Left cardiac atrium (tissue), 4 donors: ENCODE measurements around the gene CDK5RAP3. TPM values are rescaled to one million over a fixed set of nuclear protein-coding genes. Genes with fewer than 3 reads are reported as not detected.
A peak's percentile ranks its signal among the peaks of the same experiment; 100 is the strongest.

Source experiments
- ATAC-seq, 2 donors: fragments of 200-7000 bp; cut with Tn5 transposase; one replicate each; pipeline ENCODE4 v1.9.1; 2020; ENCODE audit warnings: mild to moderate bottlenecking in 2 of 2, moderate library complexity in 2 of 2
- DNase-seq: peaks from one replicate; pipeline ENCODE4 v3.0.0-alpha.2; 2020
- intact Hi-C, 2 donors: fragments of 100-400 bp; cut with DNase I; formaldehyde crosslinking; loops; one replicate each; pipeline versions ENCODE4 v1.14.1 to v1.15.1; 2022 to 2023
- total RNA-seq, 2 donors: library from RNA; stranded (reverse); fragmentation: NEBNext Ultra II Directional; extraction: Animal tissue kit (Norgen Biotek cat#: 25700); gene quantifications; one replicate each; pipeline ENCODE4 v1.2.1, GENCODE V29; 2021
- donor health status: DM: no; HTN: yes; CAD: no.
- donor health status: DM: no; HTN: yes; CAD: no; lungs with severe emphysema.
- donor health status: DM: yes; HTN: yes; CAD: no.
- donor health status: Dilated cardiomyopathy.

CDK5RAP3 gene
- total RNA-seq, 2 donors from 2014 or later, result 62.6 to 66.3 TPM

DNA sequence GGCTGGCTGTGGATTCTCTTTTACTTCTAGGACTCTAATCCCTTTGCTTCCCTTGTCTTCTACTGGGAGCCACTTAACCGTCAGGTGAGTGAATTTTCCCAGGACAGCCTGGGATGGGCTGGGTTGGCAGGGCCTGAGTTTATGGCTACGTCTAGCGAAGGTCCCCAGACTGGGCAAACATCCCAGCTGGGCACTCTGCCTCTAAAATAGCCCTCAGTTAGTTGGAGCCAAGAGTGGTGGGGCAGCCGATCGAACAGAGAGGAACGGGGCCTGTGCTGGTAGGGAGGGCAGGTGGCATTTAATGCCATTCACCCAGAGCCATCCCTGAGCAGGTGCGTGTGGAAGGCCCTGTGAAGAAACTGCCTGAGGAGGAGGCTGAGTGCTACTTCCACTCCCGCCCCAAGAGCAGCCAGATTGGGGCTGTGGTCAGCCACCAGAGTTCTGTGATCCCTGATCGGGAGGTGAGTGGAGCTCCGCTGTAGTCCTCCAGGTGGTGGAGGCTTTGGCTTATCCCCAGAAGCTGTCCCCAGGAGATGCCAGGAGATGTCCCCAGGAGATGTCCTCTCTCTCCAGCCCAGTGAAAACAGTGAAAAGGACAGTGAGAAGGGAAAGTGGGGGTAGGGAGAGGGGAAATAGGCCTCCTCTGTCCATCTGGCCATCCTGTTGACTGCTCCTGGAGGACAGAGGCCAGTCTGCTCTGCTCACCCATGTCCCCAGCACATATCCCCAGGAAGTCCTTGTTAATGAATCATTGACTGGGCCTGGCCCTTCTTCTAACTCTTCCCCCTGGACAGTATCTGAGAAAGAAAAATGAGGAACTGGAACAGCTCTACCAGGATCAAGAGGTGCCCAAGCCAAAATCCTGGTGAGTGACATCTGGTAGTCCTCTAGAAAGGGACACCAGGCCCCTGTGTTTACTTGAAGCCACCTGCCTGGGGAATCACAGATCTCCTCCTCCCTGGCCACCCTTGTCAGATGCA, 25.1 kb upstream of the CDK5RAP3 start:
- ATAC-seq, result no peak
- DNase-seq, result no peak
- intact Hi-C loops, result loop anchor here (5.0 to 10.0 kb wide), 4 partner anchors 49 to 104 kb away; partner anchors contain the start of genes SCRN2 (in 2 of the 2) and SP2 (in 2 of the 2)

- ATAC-seq (no peak), DNase-seq (no peak)
- intact Hi-C loops, result loop anchor here (5.0 to 10.0 kb wide), 4 partner anchors 49 to 104 kb away; partner anchors contain the start of genes SCRN2 (in 2 of the 2) and SP2 (in 2 of the 2)
Observed at GRCh38 chr17:47946516-47946915, 24.4 kb upstream of the CDK5RAP3 start.

DNA sequence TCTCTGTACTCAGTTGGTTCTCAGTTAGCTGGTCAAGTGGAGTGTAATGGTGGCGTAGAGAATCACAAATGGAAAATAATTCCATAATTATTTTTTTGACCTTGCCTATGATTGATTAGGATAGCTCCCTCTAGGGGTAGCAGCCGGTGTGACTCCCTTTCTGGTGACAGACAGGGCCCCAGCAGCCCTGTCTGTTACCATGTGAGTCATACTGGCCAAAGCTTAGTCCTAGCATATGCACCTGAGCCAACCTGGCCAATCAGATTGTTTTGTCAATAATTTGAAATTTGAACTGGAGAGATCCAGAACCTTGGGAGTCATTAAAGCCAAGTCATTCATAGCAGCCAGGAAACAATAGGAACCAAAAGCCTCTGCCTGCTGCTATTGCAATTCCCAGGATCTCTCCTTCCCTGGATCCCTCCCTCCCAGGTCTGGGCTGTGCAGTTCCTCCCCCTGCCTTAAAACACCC, 23.9 kb upstream of the CDK5RAP3 start:
- peak; percentile 73 for DNase-seq
- ATAC-seq, result peak; percentile 44 to 55
- intact Hi-C loops, result loop anchor here (5.0 to 10.0 kb wide), 4 partner anchors 50 to 105 kb away; partner anchors contain the start of genes SCRN2 (in 2 of the 2) and SP2 (in 2 of the 2)

DNA sequence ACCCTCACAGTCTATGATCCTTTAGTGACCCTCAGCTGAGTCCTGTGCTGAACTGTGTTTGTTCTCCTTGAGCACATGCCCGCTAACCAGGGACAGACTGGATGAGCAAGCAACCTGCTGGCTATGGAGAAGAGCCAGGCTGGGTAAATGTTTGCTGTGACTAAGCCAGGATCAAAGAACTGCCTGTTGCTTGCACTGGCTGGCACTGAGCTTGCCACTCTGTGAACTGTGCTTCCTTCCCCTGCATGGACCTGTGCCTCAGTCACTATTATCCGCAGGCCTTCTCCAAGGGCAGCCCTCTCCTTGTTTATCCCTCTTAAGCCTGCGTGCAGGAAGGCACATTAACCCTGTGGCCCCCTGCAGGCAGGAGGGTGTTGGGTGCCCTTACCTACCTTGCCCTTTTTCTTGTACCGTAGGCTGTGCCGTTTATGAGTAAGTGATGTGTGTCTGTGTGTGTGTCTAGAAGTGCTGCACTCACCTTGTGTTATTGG, 22.2 kb upstream of the CDK5RAP3 start:
- DNase-seq (no peak), ATAC-seq (peak; percentile 4 to 7)
- intact Hi-C loops, result loop anchor here (2.0 to 10.0 kb wide), 5 partner anchors 51 to 106 kb away; partner anchors contain the start of genes SCRN2 (in 2 of the 2) and SP2 (in 2 of the 2)

DNA sequence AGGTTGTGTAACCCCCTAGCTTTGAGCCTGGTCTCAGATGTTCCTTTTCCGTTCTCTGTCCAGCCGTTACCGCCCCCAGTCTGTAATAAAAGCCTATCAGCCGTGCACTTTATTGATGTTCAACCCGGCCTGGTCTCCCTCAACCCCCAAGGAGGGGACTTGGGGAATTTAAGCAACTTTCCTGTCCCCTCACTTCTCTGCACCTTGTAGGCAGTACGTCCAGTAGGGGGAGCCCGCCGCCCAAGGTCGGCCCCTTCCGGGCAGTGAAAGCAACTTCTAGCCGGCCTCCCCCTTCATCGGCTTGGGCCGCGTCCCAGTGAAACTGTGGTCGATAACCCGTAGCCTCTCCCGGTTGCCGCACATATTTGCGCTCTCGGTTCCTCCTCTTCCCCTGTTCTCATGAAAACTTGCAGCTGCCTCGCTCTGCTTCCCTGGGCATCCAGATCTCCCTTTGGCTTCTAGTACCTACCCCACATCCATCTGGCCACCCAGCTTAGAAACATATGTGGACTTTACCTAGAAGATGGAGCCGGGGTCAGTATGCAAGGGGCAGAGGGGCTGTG, 21.6 kb upstream of the CDK5RAP3 start:
- ATAC-seq (peak; percentile 83 to 92), DNase-seq (peak; percentile 93)
- intact Hi-C loops, result loop anchor here (2.0 to 10.0 kb wide), 5 partner anchors 52 to 107 kb away; partner anchors contain the start of genes SCRN2 (in 2 of the 2) and SP2 (in 2 of the 2)

DNA sequence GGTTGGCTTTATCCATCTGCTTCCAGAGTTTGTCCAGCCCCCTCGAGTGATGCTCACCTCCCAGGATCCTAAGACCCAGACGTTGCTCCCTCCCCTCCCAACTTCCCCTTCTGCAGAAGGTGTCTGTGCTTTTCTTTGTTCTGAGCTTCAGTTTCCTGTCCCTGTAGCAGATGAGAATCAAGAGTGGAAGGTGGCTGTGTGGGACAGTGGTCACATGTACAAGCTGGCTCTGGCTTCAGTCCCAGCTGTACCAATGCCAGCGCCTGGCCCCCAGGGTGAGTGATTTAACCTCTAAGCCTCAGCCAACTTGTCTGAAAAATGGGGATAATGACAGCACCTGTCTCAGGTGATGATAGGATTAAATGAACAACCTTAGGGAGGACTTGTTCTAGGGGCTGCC, 21.0 kb upstream of the CDK5RAP3 start:
- intact Hi-C loops, result loop anchor here (2.0 to 10.0 kb wide), 5 partner anchors 53 to 108 kb away; partner anchors contain the start of genes SCRN2 (in 2 of the 2) and SP2 (in 2 of the 2)
- DNase-seq (no peak), ATAC-seq (no peak)

DNA sequence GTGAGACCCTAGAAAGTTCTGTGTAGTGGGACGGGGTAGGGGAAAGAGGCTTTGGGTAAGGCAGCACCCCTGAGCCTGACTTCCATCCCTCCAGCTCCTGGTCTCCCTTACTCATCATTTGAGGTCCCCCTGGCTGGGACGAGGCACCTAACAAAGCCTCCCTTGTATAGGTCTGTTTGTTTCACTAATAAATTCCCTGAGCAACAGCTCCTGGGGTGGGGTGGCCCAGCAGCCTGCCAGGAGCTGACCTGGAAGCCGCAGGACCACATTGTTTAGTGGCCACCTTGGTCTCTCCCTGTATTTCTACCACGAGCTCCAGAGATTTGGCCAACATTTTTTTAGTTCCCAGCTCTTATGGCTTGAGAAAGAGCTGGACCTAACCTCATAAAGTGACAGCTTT, 20.5 kb upstream of the CDK5RAP3 start:
- intact Hi-C loops, result no loop called here
- no peak for ATAC-seq
- no peak for DNase-seq

GRCh38 chr17:47952171-47953021, 18.5 kb upstream of the CDK5RAP3 start:
- DNase-seq (no peak), ATAC-seq (no peak)
- intact Hi-C loops, result no loop called here

GRCh38 chr17:47953909-47954308, 17.0 kb upstream of the CDK5RAP3 start:
- DNase-seq (no peak), ATAC-seq (no peak)
- intact Hi-C loops, result no loop called here

DNA sequence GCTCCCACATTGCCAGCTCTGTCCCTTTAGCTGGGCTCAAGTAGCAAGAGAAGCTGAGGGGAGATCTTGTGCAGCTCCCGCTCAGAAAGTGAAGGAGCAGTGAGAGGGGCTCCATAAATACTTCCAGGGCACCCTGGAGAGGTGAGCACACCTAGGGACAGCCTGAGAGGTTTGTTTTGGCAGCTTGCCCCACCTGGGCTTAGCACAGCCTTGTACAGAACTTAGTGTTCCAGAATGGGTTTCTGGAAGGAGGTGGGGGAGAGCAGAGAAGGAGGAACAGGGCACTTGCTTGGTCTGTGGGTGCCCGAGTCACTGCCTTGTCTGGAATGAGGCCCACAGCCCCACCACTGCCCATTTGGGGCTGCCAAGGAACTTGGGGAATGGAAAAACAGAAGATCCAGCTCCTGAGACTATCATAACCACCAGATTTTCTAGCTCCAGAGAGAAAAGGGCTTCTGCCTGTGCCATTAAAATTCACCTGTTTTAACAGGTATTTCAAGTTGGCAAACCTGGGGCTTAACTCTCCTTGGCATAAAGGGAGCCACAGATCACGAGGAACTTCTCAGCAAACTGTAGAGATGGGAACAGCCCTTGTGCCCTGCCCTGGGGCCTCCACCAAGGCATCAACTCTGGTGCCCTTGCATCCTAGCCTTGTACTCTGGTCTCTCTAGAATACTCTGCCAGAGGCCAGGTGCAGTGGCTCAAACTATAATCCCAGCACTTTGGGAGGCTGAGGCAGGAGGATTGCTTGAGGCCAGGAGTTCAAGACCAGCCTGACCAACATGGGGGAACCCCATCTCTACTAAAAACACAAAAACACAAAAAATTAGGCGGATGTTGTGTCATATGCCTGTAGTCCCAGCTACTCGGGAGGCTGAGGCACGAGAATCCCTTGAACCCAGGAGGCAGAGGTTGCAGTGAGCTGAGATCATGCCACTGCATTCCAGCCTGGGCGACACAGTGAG, 15.1 kb upstream of the CDK5RAP3 start:
- DNase-seq (no peak), ATAC-seq (peak in 1 of 2 donors; percentile 58)
- intact Hi-C loops, result no loop called here

DNA sequence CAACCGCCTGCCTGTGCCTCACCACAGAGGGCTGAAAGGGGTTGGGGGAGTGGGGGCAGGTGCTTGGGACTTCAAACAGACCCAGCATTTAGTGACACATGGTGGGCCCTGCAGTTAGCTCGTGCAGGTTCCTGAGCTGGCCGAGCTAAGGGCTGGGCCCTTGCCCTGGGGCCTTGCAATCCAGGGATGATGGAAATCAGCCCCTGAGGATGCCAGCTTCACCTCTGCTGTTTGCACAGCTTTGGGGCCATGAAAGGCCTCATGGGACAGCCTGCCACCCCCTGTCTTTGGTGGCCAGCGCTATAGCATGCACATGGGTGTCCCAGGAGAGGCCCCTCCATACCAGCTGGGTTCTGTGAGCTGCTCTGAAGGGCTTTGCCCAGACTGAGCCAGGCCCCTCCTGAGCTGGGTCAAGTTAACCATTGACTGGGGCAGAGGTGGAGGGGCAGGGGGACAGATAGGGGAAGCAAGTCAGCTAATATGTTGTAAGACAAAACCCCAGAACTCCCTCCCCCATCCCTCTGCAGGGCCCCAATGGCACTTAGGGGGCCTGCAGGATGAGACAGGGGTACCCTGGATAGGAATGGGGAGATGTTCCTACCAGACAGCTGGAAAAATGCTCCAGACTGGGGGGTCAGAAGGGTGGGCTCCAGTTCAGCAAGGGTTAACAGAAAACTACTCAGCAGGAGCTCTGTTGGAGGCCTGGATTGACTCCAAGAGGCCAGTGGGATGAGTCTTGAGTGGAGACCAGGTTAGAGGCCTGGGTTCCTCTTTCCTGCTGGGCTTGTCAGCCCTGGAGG, 13.9 kb upstream of the CDK5RAP3 start:
- intact Hi-C loops, result no loop called here
- DNase-seq (no peak), ATAC-seq (peak in 1 of 2 donors; percentile 16)

GRCh38 chr17:47957591-47958490, 13.1 kb upstream of the CDK5RAP3 start, which contains the start of gene PRR15L:
Gene PRR15L (minus strand): TSS chr17:47957883. CDS start chr17:47953234, 4,649 bp downstream.
- intact Hi-C loops, result no loop called here

DNA sequence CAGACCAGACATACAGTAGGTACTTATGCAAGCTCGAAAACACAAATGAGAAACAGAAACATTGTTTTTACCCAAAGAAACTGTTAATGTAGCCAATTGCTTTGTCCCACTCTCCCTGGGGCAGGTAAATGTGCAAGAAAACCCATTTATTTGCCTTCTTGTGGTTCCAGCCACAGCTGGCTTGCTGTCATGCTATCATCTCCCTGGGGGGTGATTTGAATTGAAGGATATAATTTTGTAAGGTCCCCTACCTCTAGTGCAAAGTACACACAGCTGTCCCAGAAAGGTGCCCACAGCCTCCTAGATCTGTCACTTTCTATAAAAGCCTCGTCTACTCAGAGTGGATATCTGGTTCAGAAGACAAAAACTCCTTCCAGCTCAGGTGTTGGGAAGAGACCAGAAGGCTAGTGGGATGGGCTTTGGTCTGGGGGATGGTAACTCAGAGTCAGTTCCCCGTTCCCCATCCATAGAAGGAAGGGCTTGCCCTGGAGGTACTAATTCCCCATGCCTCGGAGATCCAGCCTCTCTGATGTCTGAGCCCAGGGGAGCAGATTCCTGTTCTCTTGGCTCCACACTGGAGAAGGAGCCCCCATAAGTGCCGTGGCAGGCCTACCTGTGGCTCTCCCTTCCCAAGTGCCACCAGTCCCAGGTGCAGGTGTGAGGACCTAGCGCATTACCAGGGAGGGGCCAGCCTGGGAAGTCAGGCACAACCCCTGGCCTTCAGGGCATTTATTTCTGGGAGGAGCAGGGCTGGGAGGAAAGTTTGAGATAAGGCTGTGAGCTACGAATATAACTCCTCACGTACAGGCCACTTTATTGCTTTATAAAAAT, 10.9 kb upstream of the CDK5RAP3 start:
- intact Hi-C loops, result no loop called here
- ATAC-seq (no peak), DNase-seq (no peak)

More at GRCh38 chr17:47957591-47958490, 13.1 kb upstream of the CDK5RAP3 start, which contains the start of gene PRR15L:
- DNase-seq (no peak), ATAC-seq (peak in 1 of 2 donors; percentile 5)

DNA sequence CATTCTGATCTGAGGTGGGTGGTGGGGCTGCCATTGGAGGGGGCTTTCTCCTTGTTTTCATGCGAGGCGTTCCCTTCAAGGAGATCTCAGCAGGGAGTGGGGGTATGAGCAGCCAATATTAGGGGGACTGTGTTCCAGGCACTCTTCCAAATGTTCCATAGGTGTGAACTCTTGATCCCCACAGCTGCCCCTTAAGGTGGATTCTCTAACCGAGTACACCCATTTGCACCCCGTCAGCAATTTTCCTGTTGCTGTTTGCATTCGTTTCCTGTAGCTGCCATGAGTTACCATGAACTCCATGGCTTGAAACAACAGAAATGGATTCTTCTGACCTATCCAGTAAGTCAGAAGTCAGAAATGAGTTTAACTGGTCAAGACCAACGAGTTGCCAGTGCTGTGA, 9.5 kb upstream of the CDK5RAP3 start:
- DNase-seq (no peak), ATAC-seq (no peak)
- intact Hi-C loops, result no loop called here

DNA sequence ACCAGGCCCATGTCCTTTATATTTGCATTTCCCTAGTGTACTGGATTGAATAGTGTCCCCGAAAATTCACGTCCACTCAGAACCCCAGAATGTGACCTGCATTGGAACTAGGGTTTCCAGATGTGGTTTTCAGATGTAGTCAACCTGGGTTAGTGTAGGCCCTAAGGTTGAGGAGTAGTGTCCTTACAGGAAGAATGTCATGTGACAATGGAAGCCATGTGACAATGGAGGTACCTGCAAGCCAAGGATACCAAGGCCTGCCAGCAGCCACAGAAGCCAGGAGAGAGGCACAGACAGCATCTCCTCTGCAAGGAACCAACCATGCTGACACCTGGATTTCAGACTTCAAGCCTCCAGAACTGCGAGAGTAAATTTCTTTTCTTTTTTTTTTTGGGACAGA, 8.0 kb upstream of the CDK5RAP3 start:
- no peak for ATAC-seq
- DNase-seq, result no peak
- intact Hi-C loops, result no loop called here
